B cell (primary cell): ENCODE data around the gene CDKN1B. TPM values are rescaled to one million over a fixed set of nuclear protein-coding genes. Genes with fewer than 3 reads are reported as not detected.

Experiments used
- ATAC-seq: fragments of 200-7000 bp; cut with Tn5 transposase; one replicate; pipeline ENCODE4 v1.10.0; 2021; ENCODE audit warnings: low read depth, mild to moderate bottlenecking, moderate number of reproducible peaks, moderate library complexity
- CTCF ChIA-PET: fragments of 350-600 bp; sonication (Branson Sonifier 250); formaldehyde crosslinking; loops from one replicate; lab custom pipeline; 2021; ENCODE audit warnings: antibody characterized with exemption, inconsistent platforms; lab: Charles Lee
- POLR2A ChIA-PET: fragments of 350-600 bp; sonication (Branson Sonifier 250); formaldehyde crosslinking; loops from one replicate; lab custom pipeline; 2021; ENCODE audit warnings: antibody characterized with exemption; lab: Charles Lee
- DNase-seq: peaks from one replicate; pipeline ENCODE4 v3.0.0; 2013
- H2AFZ ChIP-seq: 2 replicates; pipeline ENCODE4 v1.6.1; 2012; ENCODE audit warnings: mild to moderate bottlenecking, low read depth, low read length; ENCODE audit not compliant: insufficient read depth, poor library complexity, severe bottlenecking
- H3K27ac ChIP-seq, 2 donors: 1 replicate in 1 of 2; 2 replicates in 1 of 2; pipeline ENCODE4 v1.5.1; 2012 to 2013; ENCODE audit warnings: low read length in 2 of 2, mild to moderate bottlenecking in 2 of 2, moderate library complexity in 1 of 2
- H3K27me3 ChIP-seq, 4 experiments: fragments of 200-600 bp in 1 of 4; sonication (generic) in 1 of 4; replicated peaks in 1 of 4; 1 replicate in 2 of 4; 2 replicates in 2 of 4; pipeline versions ENCODE4 v1.6.1 to v1.7.0; 2013 to 2016; ENCODE audit warnings: low read length in 3 of 4, mild to moderate bottlenecking in 2 of 4, mixed read lengths in 1 of 4, moderate library complexity in 1 of 4; ENCODE audit not compliant: insufficient read depth in 4 of 4, control insufficient read depth in 3 of 4; ENCODE audit errors: control extremely low read depth in 1 of 4
- H3K36me3 ChIP-seq, 2 experiments: replicated peaks in 1 of 2; 1 replicate in 1 of 2; 2 replicates in 1 of 2; pipeline versions ENCODE4 v1.6.1 to v1.7.1; 2013; ENCODE audit warnings: low read length in 1 of 2; ENCODE audit not compliant: insufficient read depth in 2 of 2, control insufficient read depth in 1 of 2; ENCODE audit errors: control extremely low read depth in 1 of 2, extremely low read depth in 1 of 2
- H3K4me1 ChIP-seq, 2 donors: fragments of 200-600 bp in 1 of 2; sonication (generic) in 1 of 2; 1 replicate in 1 of 2; 2 replicates in 1 of 2; pipeline versions ENCODE4 v1.5.1 to v1.6.1; 2013 to 2017; ENCODE audit warnings: low read length in 2 of 2; ENCODE audit not compliant: control insufficient read depth in 2 of 2, insufficient read depth in 2 of 2
- H3K4me2 ChIP-seq: replicated peaks from 2 replicates; pipeline ENCODE3; 2012; ENCODE audit warnings: mild to moderate bottlenecking, low read depth, low read length; ENCODE audit not compliant: poor library complexity, severe bottlenecking
- H3K4me3 ChIP-seq, 5 experiments: fragments of 200-600 bp in 1 of 5; sonication (generic) in 1 of 5; 1 replicate in 3 of 5; 2 replicates in 2 of 5; pipeline versions ENCODE4 v1.5.1 to v1.7.0; 2011 to 2016; ENCODE audit warnings: low read length in 4 of 5, mild to moderate bottlenecking in 4 of 5, low read depth in 2 of 5, control low read depth in 1 of 5, moderate library complexity in 1 of 5; ENCODE audit not compliant: insufficient read depth in 1 of 5; ENCODE audit errors: control extremely low read depth in 1 of 5, extremely low read depth in 1 of 5
- H3K79me2 ChIP-seq: fragments of 200-600 bp; sonication (generic); one replicate; pipeline ENCODE4 v1.6.0; 2016; ENCODE audit warnings: low read length; ENCODE audit not compliant: control insufficient read depth, insufficient read depth
- H3K9ac ChIP-seq: fragments of 200-600 bp; sonication (generic); 2 replicates; pipeline ENCODE4 v1.6.1; 2017; ENCODE audit warnings: mild to moderate bottlenecking, low read length, moderate library complexity
- H3K9me3 ChIP-seq, 3 donors: one replicate each; pipeline versions ENCODE4 v1.6.1 to v1.7.1; 2013; ENCODE audit warnings: low read length in 2 of 3; ENCODE audit not compliant: control insufficient read depth in 2 of 3, insufficient read depth in 1 of 3; ENCODE audit errors: control extremely low read depth in 1 of 3
- H4K20me1 ChIP-seq: 2 replicates; pipeline ENCODE4 v1.6.0; 2012; ENCODE audit warnings: mild to moderate bottlenecking, low read length; ENCODE audit not compliant: insufficient read depth, control insufficient read depth, poor library complexity, severe bottlenecking
- H3K27ac Mint-ChIP-seq: one replicate; pipeline ENCODE4 v1.8.0; 2021; ENCODE audit warnings: mixed read lengths
- H3K27me3 Mint-ChIP-seq: one replicate; pipeline ENCODE4 v1.8.0; 2021; ENCODE audit warnings: mixed read lengths
- H3K4me1 Mint-ChIP-seq: one replicate; pipeline ENCODE4 v1.8.0; 2021; ENCODE audit warnings: mixed read lengths
- H3K4me3 Mint-ChIP-seq: one replicate; pipeline ENCODE4 v1.8.0; 2021; ENCODE audit warnings: mixed read lengths
- H3K9me3 Mint-ChIP-seq: one replicate; pipeline ENCODE4 v1.8.0; 2022; ENCODE audit warnings: mixed read lengths; ENCODE audit not compliant: insufficient read depth
- EZH2 ChIP-seq: IDR thresholded peaks from 2 replicates; pipeline ENCODE4 v1.6.1; 2012; ENCODE audit warnings: borderline replicate concordance, low read depth, mild to moderate bottlenecking, moderate library complexity, low read length; ENCODE audit not compliant: insufficient read depth, poor library complexity, severe bottlenecking
- WGBS: methylation state at CpG from one replicate; pipeline ENCODE4 v1.1.5; 2013; ENCODE audit warnings: missing lambda C conversion rate; ENCODE audit not compliant: insufficient coverage; 5-methylcytosine and 5-hydroxymethylcytosine counted together
- intact Hi-C: fragments of 100-400 bp; cut with micrococcal nuclease; formaldehyde crosslinking; loops from one replicate; pipeline ENCODE4 v1.10.0; 2022
- polyA plus RNA-seq: library from polyadenylated mRNA; depleted of rRNA; stranded (reverse); fragments of >200 nt; gene quantifications from 2 replicates; pipeline ENCODE4 v1.2.3, GENCODE V29; 2012
- total RNA-seq, 2 donors: library from RNA; stranded (reverse); fragments of 120-200 nt in 1 of 2; gene quantifications; 1 replicate in 1 of 2; 2 replicates in 1 of 2; pipeline versions ENCODE4 v1.2.3 to v1.2.4, GENCODE V29; 2013 to 2022
- TF ChIP-seq, protein P1 (sequence below): fragments of 200-600 bp; IDR thresholded peaks from one replicate; pipeline ENCODE4 v1.8.0; 2022; ENCODE audit warnings: antibody characterized with exemption, mild to moderate bottlenecking

Gene CDKN1B
- total and polyA plus RNA-seq, 2 donors (not counting 1 experiment from before 2014, with no cell fraction given): 77.4 to 149 TPM

DNA sequence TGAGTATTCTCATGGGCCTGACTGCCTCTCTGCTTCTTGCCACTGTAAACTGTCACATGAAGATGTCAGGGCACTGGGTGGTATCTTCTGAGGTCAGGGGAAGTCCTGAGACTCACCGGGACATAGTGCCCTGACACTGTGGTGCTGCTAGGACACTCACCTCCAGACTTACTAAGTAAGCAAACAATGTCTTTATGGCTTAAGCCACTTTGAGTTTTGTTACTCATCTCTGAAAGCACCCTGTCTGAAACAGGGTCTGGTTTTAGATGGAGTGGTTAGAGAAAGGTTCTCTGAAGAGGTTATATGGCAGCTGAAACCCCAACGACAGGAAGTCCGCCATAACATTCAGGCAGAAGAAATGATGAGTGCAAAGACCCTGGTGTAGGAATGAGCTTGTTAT, 43.9 kb upstream of the CDKN1B start:
- H3K27me3 ChIP-seq: no peaks in the 10 kb centered on the region
- H3K9ac ChIP-seq: no peak overlapping the region
- Mint-ChIP-seq H3K9me3 (no peaks in the 10 kb centered on the region), H3K4me1 (no peaks in the 10 kb centered on the region), H3K27me3 (no peaks in the 10 kb centered on the region), H3K4me3 (no peak overlapping the region), H3K27ac (no peak overlapping the region)
- no peak overlapping the region for H3K27ac ChIP-seq
- intact Hi-C loops: no loop called here
- H3K36me3 ChIP-seq: no peaks in the 10 kb centered on the region
- H3K9me3 ChIP-seq: no peaks in the 10 kb centered on the region
- TF ChIP-seq EZH2: no peak
- TF ChIP-seq, protein P1, sequence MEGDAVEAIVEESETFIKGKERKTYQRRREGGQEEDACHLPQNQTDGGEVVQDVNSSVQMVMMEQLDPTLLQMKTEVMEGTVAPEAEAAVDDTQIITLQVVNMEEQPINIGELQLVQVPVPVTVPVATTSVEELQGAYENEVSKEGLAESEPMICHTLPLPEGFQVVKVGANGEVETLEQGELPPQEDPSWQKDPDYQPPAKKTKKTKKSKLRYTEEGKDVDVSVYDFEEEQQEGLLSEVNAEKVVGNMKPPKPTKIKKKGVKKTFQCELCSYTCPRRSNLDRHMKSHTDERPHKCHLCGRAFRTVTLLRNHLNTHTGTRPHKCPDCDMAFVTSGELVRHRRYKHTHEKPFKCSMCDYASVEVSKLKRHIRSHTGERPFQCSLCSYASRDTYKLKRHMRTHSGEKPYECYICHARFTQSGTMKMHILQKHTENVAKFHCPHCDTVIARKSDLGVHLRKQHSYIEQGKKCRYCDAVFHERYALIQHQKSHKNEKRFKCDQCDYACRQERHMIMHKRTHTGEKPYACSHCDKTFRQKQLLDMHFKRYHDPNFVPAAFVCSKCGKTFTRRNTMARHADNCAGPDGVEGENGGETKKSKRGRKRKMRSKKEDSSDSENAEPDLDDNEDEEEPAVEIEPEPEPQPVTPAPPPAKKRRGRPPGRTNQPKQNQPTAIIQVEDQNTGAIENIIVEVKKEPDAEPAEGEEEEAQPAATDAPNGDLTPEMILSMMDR: no peak
- no peak overlapping the region for H3K4me3 ChIP-seq
- no peak overlapping the region for H3K4me2 ChIP-seq
- ChIA-PET CTCF (interaction anchor here (1.2 kb wide), 1 partner anchor 42 kb away, joined by 3 read pairs; no protein-coding TSS in a partner anchor), POLR2A (no interaction called here)
- no peaks in the 10 kb centered on the region for H4K20me1 ChIP-seq
- no peaks in the 10 kb centered on the region for H3K4me1 ChIP-seq
- DNase-seq (no peak), ATAC-seq (no peak)
- 100% methylated on average over 2 of the region's 3 CpGs for WGBS
- H2AFZ ChIP-seq: no peak overlapping the region
- H3K79me2 ChIP-seq: no peaks in the 10 kb centered on the region

DNA sequence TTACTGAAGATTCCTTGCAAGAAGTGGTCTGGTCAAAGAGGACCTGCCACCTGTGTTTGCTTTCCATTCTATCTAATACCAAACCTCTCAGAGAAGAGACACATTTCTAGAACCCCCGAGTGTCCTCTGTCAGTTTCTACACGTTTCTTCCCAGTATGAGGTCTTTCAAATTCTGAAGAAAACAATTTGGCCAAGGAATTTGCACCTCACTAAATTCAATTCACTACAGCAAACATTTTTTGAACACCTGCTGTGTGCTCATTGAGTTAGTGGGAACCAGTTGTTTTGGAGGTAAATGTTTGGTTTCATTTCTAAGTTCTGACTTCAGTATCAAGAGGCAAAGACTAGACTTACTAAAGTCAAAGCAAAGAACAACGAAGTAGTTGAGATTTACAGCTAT, 40.6 kb upstream of the CDKN1B start:
- no peaks in the 10 kb centered on the region for H3K9me3 ChIP-seq
- no peaks in the 10 kb centered on the region for H3K27me3 ChIP-seq
- H2AFZ ChIP-seq: no peak overlapping the region
- H3K4me2 ChIP-seq: no peak overlapping the region
- Mint-ChIP-seq H3K9me3 (no peaks in the 10 kb centered on the region), H3K27me3 (no peaks in the 10 kb centered on the region), H3K4me3 (no peak overlapping the region), H3K4me1 (no peaks in the 10 kb centered on the region), H3K27ac (no peak overlapping the region)
- H3K4me3 ChIP-seq: no peak overlapping the region
- H3K4me1 ChIP-seq: no peaks in the 10 kb centered on the region
- H3K9ac ChIP-seq: no peak overlapping the region
- no peaks in the 10 kb centered on the region for H4K20me1 ChIP-seq
- H3K27ac ChIP-seq: no peak overlapping the region
- intact Hi-C loops: no loop called here
- TF ChIP-seq, protein P1: no peak
- TF ChIP-seq EZH2: no peak
- H3K79me2 ChIP-seq: no peaks in the 10 kb centered on the region
- ChIA-PET CTCF (interaction anchor here (1.0 kb wide), 1 partner anchor 31 kb away, joined by 6 read pairs; no protein-coding TSS in a partner anchor), POLR2A (no interaction called here)
- no peaks in the 10 kb centered on the region for H3K36me3 ChIP-seq
- ATAC-seq: no peak
- 80% methylated on average over 1 of the region's 3 CpGs for WGBS
- DNase-seq: no peak
